HCT116 (cell line): Measurements from ENCODE around the gene SPTB. TPM values are rescaled to one million over a fixed set of nuclear protein-coding genes. Genes with fewer than 3 reads are reported as not detected.

ENCODE experiments used
- ATAC-seq: fragments of 200-7000 bp; cut with Tn5 transposase; 2 replicates; pipeline ENCODE4 v1.9.1; 2020; ENCODE audit warnings: mild to moderate bottlenecking, moderate library complexity
- BruUV-seq: library from RNA; stranded (reverse); fragments of 400-500 nt; replicated peaks from 2 replicates; lab custom pipeline; 2021; lab: Mats Ljungman, UMichigan
- CTCF ChIA-PET: fragments of 300-600 bp; sonication (Branson Sonifier 250); formaldehyde crosslinking; loops from one replicate; lab custom pipeline; 2021; ENCODE audit warnings: antibody characterized with exemption; lab: Charles Lee
- POLR2A ChIA-PET: fragments of 300-600, 350-600 bp; sonication (Branson Sonifier 250); formaldehyde crosslinking; loops from one replicate; lab custom pipeline; 2021; ENCODE audit warnings: antibody characterized with exemption; lab: Charles Lee
- RAD21 ChIA-PET, 2 experiments: fragments of 300-600 bp; sonication (Branson Sonifier 250); formaldehyde crosslinking; loops; one replicate each; lab custom pipeline; 2023; ENCODE audit warnings: low total read pairs in 2 of 2; ENCODE audit not compliant: uncharacterized antibody in 2 of 2, unreplicated experiment in 2 of 2, low non-redundant PET in 1 of 2; lab: Charles Lee
- DNase-seq: peaks from one replicate; pipeline ENCODE4 v3.0.0-alpha.2; 2010; ENCODE audit warnings: low read depth, low spot score
- H2AFZ ChIP-seq: fragments of 200-600 bp; shearing (Covaris generic), sonication (generic); 2 replicates; pipeline ENCODE4 v1.6.1; 2017; ENCODE audit warnings: low read depth, mixed run types, mixed read lengths, antibody characterized with exemption, low read length; ENCODE audit not compliant: poor library complexity, severe bottlenecking
- H3K27ac ChIP-seq: 2 replicates; pipeline ENCODE4 v1.5.1; 2012; ENCODE audit warnings: low read depth, low read length
- H3K27me3 ChIP-seq: fragments of 200-600 bp; sonication (generic); 2 replicates; pipeline ENCODE4 v1.6.1; 2016; ENCODE audit warnings: mixed run types, low read length, mixed read lengths; ENCODE audit not compliant: insufficient read depth
- H3K36me3 ChIP-seq, 2 experiments: fragments of 200-500 bp in 1 of 2; fragments of 200-600 bp in 1 of 2; sonication (Bioruptor generic) in 1 of 2; sonication (generic) in 1 of 2; 2 replicates each; pipeline versions ENCODE4 v1.5.1 to v1.6.1; 2014 to 2016; ENCODE audit warnings: low read length in 2 of 2, inconsistent platforms in 1 of 2, mixed read lengths in 1 of 2, mixed run types in 1 of 2; ENCODE audit not compliant: insufficient read depth in 2 of 2, control insufficient read depth in 1 of 2
- H3K4me1 ChIP-seq, 2 experiments: fragments of 200-600 bp in 1 of 2; sonication (generic) in 1 of 2; 2 replicates each; pipeline versions ENCODE4 v1.5.1 to v1.6.1; 2012 to 2017; ENCODE audit warnings: low read length in 2 of 2, inconsistent platforms in 1 of 2, mild to moderate bottlenecking in 1 of 2, mixed read lengths in 1 of 2, mixed run types in 1 of 2, moderate library complexity in 1 of 2; ENCODE audit not compliant: insufficient read depth in 2 of 2, control insufficient read depth in 1 of 2
- H3K4me2 ChIP-seq: fragments of 200-600 bp; sonication (generic); 2 replicates; pipeline ENCODE4 v1.6.1; 2017; ENCODE audit warnings: mixed run types, low read length, mixed read lengths
- H3K4me3 ChIP-seq, 2 experiments: fragments of 200-600 bp in 1 of 2; sonication (generic) in 1 of 2; replicated peaks in 1 of 2; 2 replicates each; pipeline ENCODE4 v1.5.1; 2011 to 2016; ENCODE audit warnings: low read length in 2 of 2, control low read depth in 1 of 2, low read depth in 1 of 2, mild to moderate bottlenecking in 1 of 2, mixed read lengths in 1 of 2, mixed run types in 1 of 2
- H3K79me2 ChIP-seq: fragments of 200-600 bp; sonication (generic); 2 replicates; pipeline ENCODE4 v1.6.1; 2017; ENCODE audit warnings: mild to moderate bottlenecking, mixed run types, low read length, moderate library complexity, mixed read lengths; ENCODE audit not compliant: insufficient read depth
- H3K9ac ChIP-seq: fragments of 200-600 bp; sonication (generic); 2 replicates; pipeline ENCODE4 v1.6.1; 2016; ENCODE audit warnings: low read length, mixed read lengths
- H3K9me2 ChIP-seq: fragments of 200-600 bp; sonication (generic), shearing (Covaris generic); 2 replicates; pipeline ENCODE4 v1.6.1; 2017; ENCODE audit warnings: mixed run types, mild to moderate bottlenecking, moderate library complexity; ENCODE audit not compliant: insufficient read depth
- H3K9me3 ChIP-seq, 2 experiments: fragments of 200-500 bp in 1 of 2; fragments of 200-600 bp in 1 of 2; sonication (Bioruptor generic) in 1 of 2; sonication (generic) in 1 of 2; 2 replicates each; pipeline ENCODE4 v1.6.1; 2014 to 2017; ENCODE audit warnings: low read length in 2 of 2, mixed read lengths in 2 of 2, inconsistent platforms in 1 of 2, low read depth in 1 of 2, mild to moderate bottlenecking in 1 of 2, mixed run types in 1 of 2, moderate library complexity in 1 of 2; ENCODE audit not compliant: control insufficient read depth in 1 of 2, insufficient read depth in 1 of 2
- H4K20me1 ChIP-seq: fragments of 200-600 bp; sonication (generic), shearing (Covaris generic); 2 replicates; pipeline ENCODE4 v1.6.1; 2017; ENCODE audit warnings: mixed run types, mild to moderate bottlenecking, moderate library complexity; ENCODE audit not compliant: insufficient read depth
- CBX3 ChIP-seq: IDR thresholded peaks from 2 replicates; pipeline ENCODE4 v1.6.1; 2012; ENCODE audit warnings: low read depth
- CEBPB ChIP-seq: IDR thresholded peaks from 2 replicates; pipeline ENCODE4 v1.6.1; 2012; ENCODE audit warnings: low read depth
- EGR1 ChIP-seq: IDR thresholded peaks from 2 replicates; pipeline ENCODE4 v1.6.1; 2012; ENCODE audit warnings: low read depth
- ELF1 ChIP-seq: IDR thresholded peaks from 2 replicates; pipeline ENCODE4 v1.6.1; 2012; ENCODE audit warnings: low read depth, borderline replicate concordance
- EZH2 ChIP-seq: fragments of 200-600 bp; sonication (generic); IDR thresholded peaks from 2 replicates; pipeline ENCODE4 v1.6.1; 2017; ENCODE audit warnings: antibody characterized with exemption, mixed run types
- EZH2phosphoT487 ChIP-seq: fragments of 200-600 bp; IDR thresholded peaks from 2 replicates; pipeline ENCODE4 v1.6.1; 2018; ENCODE audit warnings: antibody characterized with exemption, borderline replicate concordance
- FOSL1 ChIP-seq: IDR thresholded peaks from 2 replicates; pipeline ENCODE4 v1.6.1; 2012; ENCODE audit warnings: low read depth
- JUND ChIP-seq: IDR thresholded peaks from 2 replicates; pipeline ENCODE4 v1.6.1; 2012
- POLR2A ChIP-seq: IDR thresholded peaks from 2 replicates; pipeline ENCODE4 v1.7.0; 2011; ENCODE audit warnings: borderline replicate concordance; ENCODE audit not compliant: insufficient read depth, insufficient read length; ENCODE audit errors: extremely low read depth
- RAD21 ChIP-seq: IDR thresholded peaks from 2 replicates; pipeline ENCODE4 v1.6.1; 2012; ENCODE audit warnings: low read depth, mild to moderate bottlenecking
- SIN3A ChIP-seq: IDR thresholded peaks from 2 replicates; pipeline ENCODE4 v1.6.1; 2012; ENCODE audit warnings: low read depth
- SP1 ChIP-seq: IDR thresholded peaks from 2 replicates; pipeline ENCODE4 v1.6.1; 2012; ENCODE audit warnings: low read depth
- SRF ChIP-seq: IDR thresholded peaks from 2 replicates; pipeline ENCODE4 v1.6.1; 2012; ENCODE audit warnings: low read depth
- YY1 ChIP-seq: IDR thresholded peaks from 2 replicates; pipeline ENCODE4 v1.6.1; 2011; ENCODE audit warnings: low read length, low read depth, moderate library complexity, mild to moderate bottlenecking; ENCODE audit not compliant: insufficient replicate concordance; ENCODE audit errors: extremely low read depth
- ZBTB33 ChIP-seq: IDR thresholded peaks from 2 replicates; pipeline ENCODE4 v1.6.1; 2011; ENCODE audit warnings: mild to moderate bottlenecking, low read length, moderate library complexity; ENCODE audit not compliant: insufficient replicate concordance; ENCODE audit errors: extremely low read depth
- ZFX ChIP-seq: fragments of 450-650 bp; IDR thresholded peaks from 2 replicates; pipeline ENCODE4 v1.6.1; 2017
- ZNF274 ChIP-seq: fragments of 200-500 bp; sonication (Bioruptor generic); IDR thresholded peaks from 2 replicates; pipeline ENCODE4 v1.6.1; 2014; ENCODE audit warnings: mild to moderate bottlenecking, low read depth, low read length, inconsistent platforms
- intact Hi-C: fragments of 100-400 bp; cut with micrococcal nuclease; formaldehyde crosslinking; loops from 2 replicates; pipeline ENCODE4 v1.10.0; 2022
- total RNA-seq: library from RNA; stranded (reverse); gene quantifications from one replicate; pipeline ENCODE4 v1.2.1, GENCODE V29; 2021; ENCODE audit not compliant: unreplicated experiment
- TF ChIP-seq, protein P1 (sequence below), 3 experiments: fragments of 200-600 bp in 1 of 3; sonication (generic) in 1 of 3; IDR thresholded peaks in 2 of 3; conservative IDR thresholded peaks in 1 of 3; 2 replicates each; pipeline ENCODE4 v1.5.1; 2012 to 2017; ENCODE audit warnings: low read depth in 2 of 3, low read length in 2 of 3, antibody characterized with exemption in 1 of 3, borderline replicate concordance in 1 of 3, control low read depth in 1 of 3, mild to moderate bottlenecking in 1 of 3, mixed read lengths in 1 of 3, mixed run types in 1 of 3, moderate library complexity in 1 of 3; ENCODE audit not compliant: insufficient read depth in 1 of 3
- TF ChIP-seq, protein P2 (sequence below): IDR thresholded peaks from 2 replicates; pipeline ENCODE4 v1.6.1; 2012
- TF ChIP-seq, protein P3 (sequence below): IDR thresholded peaks from 2 replicates; pipeline ENCODE4 v1.6.1; 2012

Gene SPTB
- total RNA-seq, 1 experiment from 2014 or later = 4.2 TPM

DNA sequence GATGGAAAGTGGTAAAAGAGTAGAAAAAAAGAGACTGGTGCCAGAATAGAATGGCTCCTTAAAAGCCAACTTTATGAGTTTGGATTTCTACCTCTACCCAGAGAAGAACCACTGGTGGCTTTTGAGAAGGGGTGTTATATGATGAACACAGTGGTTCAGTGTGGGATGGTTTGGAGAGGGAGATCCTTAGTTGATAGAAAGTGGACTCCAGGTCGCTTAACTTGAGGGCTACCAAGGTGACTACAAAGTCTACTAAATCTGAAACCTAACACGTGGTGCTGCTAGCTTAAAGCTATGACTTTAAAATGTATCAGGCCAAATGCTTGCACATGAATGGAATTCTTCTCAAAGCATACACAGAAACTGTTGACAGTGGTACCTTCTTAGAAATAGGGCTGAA is 8.4 kb downstream of the SPTB start:
- intact Hi-C loops = no loop called here
- no peak overlapping the region for H3K9ac ChIP-seq

More for the DNA sequence above, 8.4 kb downstream of the SPTB start:
- ChIA-PET RAD21 (no interaction called here), CTCF (no interaction called here), POLR2A (no interaction called here)
- no TSS peak for BruUV-seq
- no peak overlapping the region for H3K27ac ChIP-seq
- no peaks in the 10 kb centered on the region for H3K36me3 ChIP-seq
- no peaks in the 10 kb centered on the region for H3K9me2 ChIP-seq
- H2AFZ ChIP-seq = no peak overlapping the region
- no peaks in the 10 kb centered on the region for H3K9me3 ChIP-seq
- ATAC-seq (no peak), DNase-seq (no peak)
- no peaks in the 10 kb centered on the region for H3K4me1 ChIP-seq
- H3K79me2 ChIP-seq = no peaks in the 10 kb centered on the region
- TF ChIP-seq JUND (no peak), SP1 (no peak), ELF1 (no peak), CEBPB (no peak), EZH2 (no peak), FOSL1 (no peak), ZFX (no peak), RAD21 (no peak), YY1 (no peak), EGR1 (no peak), CBX3 (no peak), ZBTB33 (no peak), EZH2phosphoT487 (no peak), ZNF274 (no peak), SRF (no peak), POLR2A (no peak), SIN3A (no peak)
- TF ChIP-seq, protein P1, sequence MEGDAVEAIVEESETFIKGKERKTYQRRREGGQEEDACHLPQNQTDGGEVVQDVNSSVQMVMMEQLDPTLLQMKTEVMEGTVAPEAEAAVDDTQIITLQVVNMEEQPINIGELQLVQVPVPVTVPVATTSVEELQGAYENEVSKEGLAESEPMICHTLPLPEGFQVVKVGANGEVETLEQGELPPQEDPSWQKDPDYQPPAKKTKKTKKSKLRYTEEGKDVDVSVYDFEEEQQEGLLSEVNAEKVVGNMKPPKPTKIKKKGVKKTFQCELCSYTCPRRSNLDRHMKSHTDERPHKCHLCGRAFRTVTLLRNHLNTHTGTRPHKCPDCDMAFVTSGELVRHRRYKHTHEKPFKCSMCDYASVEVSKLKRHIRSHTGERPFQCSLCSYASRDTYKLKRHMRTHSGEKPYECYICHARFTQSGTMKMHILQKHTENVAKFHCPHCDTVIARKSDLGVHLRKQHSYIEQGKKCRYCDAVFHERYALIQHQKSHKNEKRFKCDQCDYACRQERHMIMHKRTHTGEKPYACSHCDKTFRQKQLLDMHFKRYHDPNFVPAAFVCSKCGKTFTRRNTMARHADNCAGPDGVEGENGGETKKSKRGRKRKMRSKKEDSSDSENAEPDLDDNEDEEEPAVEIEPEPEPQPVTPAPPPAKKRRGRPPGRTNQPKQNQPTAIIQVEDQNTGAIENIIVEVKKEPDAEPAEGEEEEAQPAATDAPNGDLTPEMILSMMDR (IDR thresholded peaks at IDR 0.05 in 2 of 3, conservative IDR thresholded peaks at IDR 0.05 in 1 of 3; ENCODE audit: borderline replicate concordance in 1 of 3, insufficient read depth in 1 of 3, low read depth in 2 of 3, low read length in 2 of 3) = no peak
- TF ChIP-seq, protein P2, sequence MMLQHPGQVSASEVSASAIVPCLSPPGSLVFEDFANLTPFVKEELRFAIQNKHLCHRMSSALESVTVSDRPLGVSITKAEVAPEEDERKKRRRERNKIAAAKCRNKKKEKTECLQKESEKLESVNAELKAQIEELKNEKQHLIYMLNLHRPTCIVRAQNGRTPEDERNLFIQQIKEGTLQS = no peak
- TF ChIP-seq, protein P3, sequence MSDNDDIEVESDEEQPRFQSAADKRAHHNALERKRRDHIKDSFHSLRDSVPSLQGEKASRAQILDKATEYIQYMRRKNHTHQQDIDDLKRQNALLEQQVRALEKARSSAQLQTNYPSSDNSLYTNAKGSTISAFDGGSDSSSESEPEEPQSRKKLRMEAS = no peak
- H4K20me1 ChIP-seq = no peaks in the 10 kb centered on the region
- H3K4me3 ChIP-seq = no peak overlapping the region
- no peak overlapping the region for H3K4me2 ChIP-seq
- H3K27me3 ChIP-seq = no peaks in the 10 kb centered on the region
